H54 (cell line): Measurements from ENCODE around the gene TBC1D8.
A peak's percentile ranks its signal among the peaks of the same experiment; 100 is the strongest.

Experiments
- DNase-seq: peaks from one replicate; pipeline ENCODE4 v3.0.0; 2011; ENCODE audit warnings: low spot score, mixed read lengths; ENCODE audit not compliant: insufficient read length
- FAIRE-seq: peaks from 3 replicates; lab custom pipeline; 2011; peaks lifted over from hg19 to GRCh38; lab: Jason Lieb, UNC
- POLR2A ChIP-seq: IDR thresholded peaks from 2 replicates; pipeline ENCODE4 v1.6.1; 2011; ENCODE audit warnings: low read depth, mild to moderate bottlenecking, low read length

Gene TBC1D8

GRCh38 chr2:100959225-100959880 is 191.8 kb downstream of the TBC1D8 start:
- DNase-seq, result no peak
- no peak for FAIRE-seq
- no peak for TF ChIP-seq POLR2A

DNA sequence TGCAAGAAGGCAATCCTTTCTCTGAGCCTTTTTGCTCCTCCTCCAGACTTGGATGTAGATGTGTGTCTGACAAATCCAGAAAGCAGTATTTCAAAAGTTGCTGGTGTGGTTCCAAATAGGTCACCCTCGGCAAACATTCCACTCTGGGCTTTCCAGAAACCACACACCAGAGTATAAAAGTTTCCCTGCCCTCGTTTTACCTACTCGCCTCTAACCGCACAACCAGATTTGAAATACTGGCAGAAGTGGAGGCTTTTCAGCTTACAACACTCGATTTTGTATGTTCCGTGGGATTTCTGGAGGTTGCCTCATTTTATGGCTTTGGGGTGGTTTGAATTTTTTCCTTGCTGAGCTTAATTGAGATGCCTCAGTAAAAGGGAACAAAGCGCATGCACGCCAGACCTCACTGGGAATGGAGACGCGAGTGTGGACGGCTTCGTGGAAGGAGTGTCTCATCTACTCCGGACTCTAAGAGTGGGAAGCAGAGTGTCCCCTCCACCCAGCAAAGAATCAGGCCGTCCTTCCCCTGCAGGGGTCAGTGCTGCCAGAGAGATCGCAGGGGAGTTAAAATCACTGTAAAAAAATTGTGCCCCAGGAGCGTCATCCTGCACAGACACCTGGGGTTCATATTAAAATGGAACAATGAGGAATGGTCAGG is 193.1 kb downstream of the TBC1D8 start:
- DNase-seq (peak; percentile 40), FAIRE-seq (peak; percentile 69)
- TF ChIP-seq POLR2A, result no peak
